Neural progenitor cell (in vitro differentiated cells): ENCODE measurements around the gene RTL9.

Experiments
- EZH2 ChIP-seq: fragments of 200-600 bp; sonication (generic); IDR thresholded peaks from 2 replicates; pipeline ENCODE4 v1.6.1; 2017; ENCODE audit warnings: antibody characterized with exemption, mild to moderate bottlenecking, moderate library complexity
- TF ChIP-seq, protein P1 (sequence below): fragments of 200-600 bp; sonication (generic); IDR thresholded peaks from 2 replicates; pipeline ENCODE4 v1.5.1; 2017; ENCODE audit warnings: antibody characterized with exemption, mild to moderate bottlenecking

DNA sequence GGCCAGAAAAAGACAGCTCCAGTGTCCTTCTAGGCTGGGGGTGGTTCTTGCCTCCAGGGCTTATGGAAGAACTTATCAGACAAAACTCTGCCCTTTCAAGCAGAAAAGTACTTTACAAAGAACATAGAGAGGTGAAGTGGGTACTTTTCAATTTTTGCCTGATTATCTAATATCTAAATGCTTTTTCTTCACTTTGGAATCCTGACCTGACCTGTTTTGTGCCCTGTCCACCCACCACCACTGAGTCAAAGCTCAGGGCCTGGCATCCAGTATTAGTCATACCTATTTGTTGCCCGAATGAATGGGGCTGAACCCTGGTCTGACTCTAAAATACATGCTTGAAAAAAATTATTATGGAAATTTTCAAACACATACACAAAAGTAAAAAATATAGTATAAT is 37.2 kb downstream of the RTL9 start:
- TF ChIP-seq, protein P1, sequence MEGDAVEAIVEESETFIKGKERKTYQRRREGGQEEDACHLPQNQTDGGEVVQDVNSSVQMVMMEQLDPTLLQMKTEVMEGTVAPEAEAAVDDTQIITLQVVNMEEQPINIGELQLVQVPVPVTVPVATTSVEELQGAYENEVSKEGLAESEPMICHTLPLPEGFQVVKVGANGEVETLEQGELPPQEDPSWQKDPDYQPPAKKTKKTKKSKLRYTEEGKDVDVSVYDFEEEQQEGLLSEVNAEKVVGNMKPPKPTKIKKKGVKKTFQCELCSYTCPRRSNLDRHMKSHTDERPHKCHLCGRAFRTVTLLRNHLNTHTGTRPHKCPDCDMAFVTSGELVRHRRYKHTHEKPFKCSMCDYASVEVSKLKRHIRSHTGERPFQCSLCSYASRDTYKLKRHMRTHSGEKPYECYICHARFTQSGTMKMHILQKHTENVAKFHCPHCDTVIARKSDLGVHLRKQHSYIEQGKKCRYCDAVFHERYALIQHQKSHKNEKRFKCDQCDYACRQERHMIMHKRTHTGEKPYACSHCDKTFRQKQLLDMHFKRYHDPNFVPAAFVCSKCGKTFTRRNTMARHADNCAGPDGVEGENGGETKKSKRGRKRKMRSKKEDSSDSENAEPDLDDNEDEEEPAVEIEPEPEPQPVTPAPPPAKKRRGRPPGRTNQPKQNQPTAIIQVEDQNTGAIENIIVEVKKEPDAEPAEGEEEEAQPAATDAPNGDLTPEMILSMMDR, result no peak
- TF ChIP-seq EZH2, result no peak
